ENCODE data around the gene PARN. TPM values are rescaled to one million over a fixed set of nuclear protein-coding genes. Genes with fewer than 3 reads are reported as not detected.

Gene PARN
- polyA plus RNA-seq, 1 experiment, result 18.5 TPM

DNA sequence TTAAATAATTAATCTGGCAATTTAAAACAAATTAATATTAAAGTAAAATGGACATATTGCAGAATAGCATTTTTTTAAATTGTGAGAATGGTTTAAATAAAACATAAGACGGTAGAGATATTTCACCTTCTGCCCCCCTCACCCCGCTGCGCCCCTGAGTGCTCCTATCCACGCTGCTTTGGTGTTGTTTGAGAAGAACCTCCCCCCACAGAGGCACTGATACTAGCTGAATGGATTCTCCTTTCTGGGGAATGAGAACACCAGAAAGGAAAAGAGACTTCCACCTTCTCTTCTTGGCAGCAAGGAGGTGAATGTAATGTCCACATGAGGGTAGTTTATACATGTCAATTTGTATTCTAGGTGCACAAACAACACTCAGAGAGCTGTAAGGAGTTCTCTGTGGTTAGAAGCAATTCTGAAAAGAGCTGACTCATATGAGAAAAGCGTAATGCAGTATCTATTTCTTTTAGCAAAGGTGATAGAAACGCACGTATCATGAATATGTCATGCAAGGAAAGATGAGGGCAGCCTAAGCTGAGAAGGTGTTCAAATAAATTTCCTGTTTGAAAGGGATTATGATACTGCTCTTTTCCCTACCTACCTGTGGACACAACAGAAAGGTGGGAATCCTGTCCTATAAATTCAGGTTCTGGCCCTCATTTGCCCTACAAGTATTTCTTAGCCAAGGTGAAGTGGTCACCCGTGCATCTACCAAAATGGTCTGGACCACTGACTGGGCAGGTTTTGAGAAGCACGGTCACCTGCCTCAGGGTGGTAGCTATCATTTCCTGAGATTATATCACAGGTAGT, 126.9 kb downstream of the PARN start:
- ChIA-PET CTCF (interaction anchor here (0.9 to 1.3 kb wide), 5 partner anchors 7 to 69 kb away, joined by 3 to 4 read pairs (median 3); no protein-coding TSS in a partner anchor), POLR2A (no interaction called here)
- no peaks in the 10 kb centered on the region for H3K36me3 ChIP-seq (ENCODE audit: control insufficient read depth, insufficient read depth, low read length)
- no peaks in the 10 kb centered on the region for H3K27me3 ChIP-seq (ENCODE audit: control insufficient read depth, insufficient read depth, low read length)
- no peak overlapping the region for H3K4me3 ChIP-seq (ENCODE audit: low read depth, low read length)
- DNase-seq (ENCODE audit: low read depth), result no peak
- TF ChIP-seq, protein P1, sequence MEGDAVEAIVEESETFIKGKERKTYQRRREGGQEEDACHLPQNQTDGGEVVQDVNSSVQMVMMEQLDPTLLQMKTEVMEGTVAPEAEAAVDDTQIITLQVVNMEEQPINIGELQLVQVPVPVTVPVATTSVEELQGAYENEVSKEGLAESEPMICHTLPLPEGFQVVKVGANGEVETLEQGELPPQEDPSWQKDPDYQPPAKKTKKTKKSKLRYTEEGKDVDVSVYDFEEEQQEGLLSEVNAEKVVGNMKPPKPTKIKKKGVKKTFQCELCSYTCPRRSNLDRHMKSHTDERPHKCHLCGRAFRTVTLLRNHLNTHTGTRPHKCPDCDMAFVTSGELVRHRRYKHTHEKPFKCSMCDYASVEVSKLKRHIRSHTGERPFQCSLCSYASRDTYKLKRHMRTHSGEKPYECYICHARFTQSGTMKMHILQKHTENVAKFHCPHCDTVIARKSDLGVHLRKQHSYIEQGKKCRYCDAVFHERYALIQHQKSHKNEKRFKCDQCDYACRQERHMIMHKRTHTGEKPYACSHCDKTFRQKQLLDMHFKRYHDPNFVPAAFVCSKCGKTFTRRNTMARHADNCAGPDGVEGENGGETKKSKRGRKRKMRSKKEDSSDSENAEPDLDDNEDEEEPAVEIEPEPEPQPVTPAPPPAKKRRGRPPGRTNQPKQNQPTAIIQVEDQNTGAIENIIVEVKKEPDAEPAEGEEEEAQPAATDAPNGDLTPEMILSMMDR (IDR thresholded peaks at IDR 0.05; ENCODE audit: insufficient read depth, low read depth, low read length), result no peak

DNA sequence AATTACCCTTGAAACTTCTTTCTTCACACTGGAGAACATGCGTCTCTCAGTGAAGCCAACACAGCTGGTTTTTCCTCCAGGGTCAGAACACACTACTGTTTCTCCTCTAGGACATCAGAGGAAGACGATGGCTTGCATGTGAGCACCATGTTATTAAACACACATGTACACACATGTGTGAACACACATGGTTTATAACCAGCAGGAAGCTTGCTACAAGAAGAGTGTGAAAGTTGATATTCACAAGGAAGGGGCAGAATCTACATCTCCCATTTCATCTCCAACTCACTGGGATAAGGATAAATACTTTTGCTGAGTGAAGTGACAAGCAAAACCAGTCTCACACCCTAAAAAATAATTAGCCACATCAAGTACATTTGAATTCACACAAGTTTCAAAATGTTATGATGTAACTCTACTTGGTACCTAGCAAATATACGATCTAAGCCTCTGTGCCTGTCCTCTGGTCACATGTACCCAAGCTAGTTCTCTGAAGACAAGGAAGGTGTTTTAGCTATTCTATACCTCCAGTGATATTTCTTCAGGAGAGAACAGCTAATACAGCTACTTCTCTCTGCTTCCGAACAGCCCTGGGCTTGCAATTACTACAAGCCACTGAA, 127.7 kb downstream of the PARN start:
- Histone ChIP-seq H3K36me3 (ENCODE audit: control insufficient read depth, insufficient read depth, low read length) (no peaks in the 10 kb centered on the region), H3K27me3 (ENCODE audit: control insufficient read depth, insufficient read depth, low read length) (no peaks in the 10 kb centered on the region), H3K4me3 (ENCODE audit: low read depth, low read length) (no peak overlapping the region)
- no peak for DNase-seq (ENCODE audit: low read depth)
- CTCF ChIA-PET, result interaction anchor here (0.9 to 1.3 kb wide), 4 partner anchors 8 to 18 kb away, joined by 3 to 4 read pairs (median 3); no protein-coding TSS in a partner anchor
- POLR2A ChIA-PET, result no interaction called here
- TF ChIP-seq, protein P1 (IDR thresholded peaks at IDR 0.05; ENCODE audit: insufficient read depth, low read depth, low read length), result no peak

DNA sequence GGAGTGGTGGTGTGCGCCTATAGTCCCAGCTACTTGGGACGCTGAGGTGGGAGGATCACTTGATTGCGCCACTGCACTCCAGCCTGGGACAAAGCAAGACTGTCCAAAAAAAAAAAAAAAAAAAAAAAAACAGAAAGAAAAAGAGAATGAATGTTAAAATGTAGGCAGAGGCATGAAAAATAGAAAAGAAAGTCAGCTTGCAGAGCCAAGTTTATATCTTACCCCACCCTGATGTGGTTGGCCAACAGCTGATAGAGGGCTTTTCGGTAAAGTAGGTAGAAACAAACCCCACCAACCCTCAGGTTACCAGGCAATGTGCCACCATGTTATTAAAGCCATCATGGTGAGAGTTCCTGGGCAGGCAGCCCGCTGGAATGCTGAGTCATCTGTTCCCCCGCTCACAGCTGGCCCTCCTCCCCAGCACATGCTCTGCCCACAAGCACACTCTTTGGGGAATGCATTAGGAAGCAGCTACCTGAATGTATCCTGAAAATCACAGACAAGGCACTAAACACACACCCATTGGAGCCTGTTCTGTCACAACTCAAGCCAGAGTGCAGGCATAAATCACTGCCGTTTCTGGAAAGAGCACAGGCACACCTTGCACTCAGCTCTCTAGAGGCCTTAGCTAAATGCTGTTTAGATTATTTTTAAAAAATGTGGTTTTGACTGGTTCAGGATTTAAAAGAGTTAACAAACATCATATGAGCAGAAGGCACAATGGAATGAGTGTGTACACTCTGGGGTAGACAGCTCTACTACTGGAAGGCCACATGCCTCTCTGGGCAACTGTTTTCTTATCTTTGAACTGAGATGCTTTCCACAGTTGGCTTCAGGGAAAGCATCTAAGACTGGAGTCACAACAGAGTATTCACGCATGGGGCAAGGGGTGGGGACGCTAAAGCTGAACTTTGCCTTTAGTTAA, 128.5 kb downstream of the PARN start:
- Histone ChIP-seq H3K4me3 (ENCODE audit: low read depth, low read length) (no peak overlapping the region), H3K36me3 (ENCODE audit: control insufficient read depth, insufficient read depth, low read length) (no peaks in the 10 kb centered on the region), H3K27me3 (ENCODE audit: control insufficient read depth, insufficient read depth, low read length) (no peaks in the 10 kb centered on the region)
- TF ChIP-seq, protein P1 (IDR thresholded peaks at IDR 0.05; ENCODE audit: insufficient read depth, low read depth, low read length), result no peak
- ChIA-PET CTCF (interaction anchor here (0.6 to 1.3 kb wide), 5 partner anchors 10 to 29 kb away, joined by 3 to 5 read pairs (median 3); no protein-coding TSS in a partner anchor), POLR2A (interaction anchor here (0.6 kb wide), 1 partner anchor 9 kb away, joined by 9 read pairs; no protein-coding TSS in a partner anchor)
- peak; percentile 78 for DNase-seq (ENCODE audit: low read depth)

DNA sequence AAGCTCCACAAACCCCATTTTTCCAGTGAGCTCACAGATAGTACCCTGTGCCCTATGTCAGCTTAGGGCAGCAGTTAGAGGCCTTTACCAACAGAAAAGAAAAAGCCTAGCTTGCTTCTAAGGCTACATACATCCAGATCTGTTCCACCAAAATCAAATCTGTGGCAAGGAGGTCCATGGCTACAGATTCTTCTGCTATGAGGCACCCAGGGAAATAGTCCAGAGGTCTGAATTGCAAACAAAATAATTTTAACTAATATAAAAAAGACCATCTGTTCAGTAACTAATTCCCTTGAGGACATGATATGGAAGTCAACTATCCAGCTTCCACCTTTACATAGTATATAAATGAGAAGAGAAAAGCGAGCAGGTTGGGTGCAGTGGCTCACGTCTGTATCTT, 129.3 kb downstream of the PARN start:
- no peaks in the 10 kb centered on the region for H3K27me3 ChIP-seq (ENCODE audit: control insufficient read depth, insufficient read depth, low read length)
- POLR2A ChIA-PET, result no interaction called here
- no peak for DNase-seq (ENCODE audit: low read depth)
- no peak overlapping the region for H3K4me3 ChIP-seq (ENCODE audit: low read depth, low read length)
- CTCF ChIA-PET, result interaction anchor here (1.2 kb wide), 1 partner anchor 10 kb away, joined by 5 read pairs; no protein-coding TSS in a partner anchor
- TF ChIP-seq, protein P1 (IDR thresholded peaks at IDR 0.05; ENCODE audit: insufficient read depth, low read depth, low read length), result no peak
- no peaks in the 10 kb centered on the region for H3K36me3 ChIP-seq (ENCODE audit: control insufficient read depth, insufficient read depth, low read length)
